ENCODE results near the gene GNAT1.

Gene GNAT1

DNA sequence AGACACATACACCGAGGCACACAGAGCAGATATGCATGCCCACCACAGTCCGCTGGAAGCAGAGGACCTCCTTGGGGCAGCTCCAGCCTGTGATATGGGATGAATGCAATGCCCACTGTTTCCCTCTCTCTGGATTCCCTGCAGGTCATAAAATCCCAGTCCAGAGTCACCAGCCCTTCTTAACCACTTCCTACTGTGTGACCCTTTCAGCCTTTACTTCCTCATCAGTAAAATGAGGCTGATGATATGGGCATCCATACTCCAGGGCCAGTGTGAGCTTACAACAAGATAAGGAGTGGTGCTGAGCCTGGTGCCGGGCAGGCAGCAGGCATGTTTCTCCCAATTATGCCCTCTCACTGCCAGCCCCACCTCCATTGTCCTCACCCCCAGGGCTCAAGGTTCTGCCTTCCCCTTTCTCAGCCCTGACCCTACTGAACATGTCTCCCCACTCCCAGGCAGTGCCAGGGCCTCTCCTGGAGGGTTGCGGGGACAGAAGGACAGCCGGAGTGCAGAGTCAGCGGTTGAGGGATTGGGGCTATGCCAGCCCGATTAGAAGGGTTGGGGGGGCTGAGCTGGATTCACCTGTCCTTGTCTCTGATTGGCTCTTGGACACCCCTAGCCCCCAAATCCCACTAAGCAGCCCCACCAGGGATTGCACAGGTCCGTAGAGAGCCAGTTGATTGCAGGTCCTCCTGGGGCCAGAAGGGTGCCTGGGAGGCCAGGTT, at the start of gene GNAT1:
GNAT1 (plus strand) TSS at position 675 of the 725 bp plus-strand sequence. CDS start 116 bp downstream, outside the sequence.
- H3K79me2 ChIP-seq = no peaks in the 10 kb centered on the region
- peaks cover 8% of the 10 kb centered on the region for H3K27me3 ChIP-seq (ENCODE audit: control insufficient read depth, insufficient read depth, low read length)
- no peak within 1 kb of the TSS for H3K9ac ChIP-seq
- no peak within 1 kb of the TSS for H3K4me2 ChIP-seq (ENCODE audit: low read length)
- H3K9me3 ChIP-seq (ENCODE audit: control insufficient read depth, low read length) = no peaks in the 10 kb centered on the region
- peaks cover 2% of the 10 kb centered on the region for H3K4me1 ChIP-seq
- H2AFZ ChIP-seq = no peak within 1 kb of the TSS
- no peak within 1 kb of the TSS for H3K27ac ChIP-seq
- H3K4me3 ChIP-seq (ENCODE audit: low read depth, low read length) = no peak within 1 kb of the TSS
- H3K36me3 ChIP-seq (ENCODE audit: control insufficient read depth, insufficient read depth, low read length) = no peaks in the 10 kb centered on the region
- TF ChIP-seq, protein P1, sequence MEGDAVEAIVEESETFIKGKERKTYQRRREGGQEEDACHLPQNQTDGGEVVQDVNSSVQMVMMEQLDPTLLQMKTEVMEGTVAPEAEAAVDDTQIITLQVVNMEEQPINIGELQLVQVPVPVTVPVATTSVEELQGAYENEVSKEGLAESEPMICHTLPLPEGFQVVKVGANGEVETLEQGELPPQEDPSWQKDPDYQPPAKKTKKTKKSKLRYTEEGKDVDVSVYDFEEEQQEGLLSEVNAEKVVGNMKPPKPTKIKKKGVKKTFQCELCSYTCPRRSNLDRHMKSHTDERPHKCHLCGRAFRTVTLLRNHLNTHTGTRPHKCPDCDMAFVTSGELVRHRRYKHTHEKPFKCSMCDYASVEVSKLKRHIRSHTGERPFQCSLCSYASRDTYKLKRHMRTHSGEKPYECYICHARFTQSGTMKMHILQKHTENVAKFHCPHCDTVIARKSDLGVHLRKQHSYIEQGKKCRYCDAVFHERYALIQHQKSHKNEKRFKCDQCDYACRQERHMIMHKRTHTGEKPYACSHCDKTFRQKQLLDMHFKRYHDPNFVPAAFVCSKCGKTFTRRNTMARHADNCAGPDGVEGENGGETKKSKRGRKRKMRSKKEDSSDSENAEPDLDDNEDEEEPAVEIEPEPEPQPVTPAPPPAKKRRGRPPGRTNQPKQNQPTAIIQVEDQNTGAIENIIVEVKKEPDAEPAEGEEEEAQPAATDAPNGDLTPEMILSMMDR (IDR thresholded peaks at IDR 0.05) = no peak

DNA sequence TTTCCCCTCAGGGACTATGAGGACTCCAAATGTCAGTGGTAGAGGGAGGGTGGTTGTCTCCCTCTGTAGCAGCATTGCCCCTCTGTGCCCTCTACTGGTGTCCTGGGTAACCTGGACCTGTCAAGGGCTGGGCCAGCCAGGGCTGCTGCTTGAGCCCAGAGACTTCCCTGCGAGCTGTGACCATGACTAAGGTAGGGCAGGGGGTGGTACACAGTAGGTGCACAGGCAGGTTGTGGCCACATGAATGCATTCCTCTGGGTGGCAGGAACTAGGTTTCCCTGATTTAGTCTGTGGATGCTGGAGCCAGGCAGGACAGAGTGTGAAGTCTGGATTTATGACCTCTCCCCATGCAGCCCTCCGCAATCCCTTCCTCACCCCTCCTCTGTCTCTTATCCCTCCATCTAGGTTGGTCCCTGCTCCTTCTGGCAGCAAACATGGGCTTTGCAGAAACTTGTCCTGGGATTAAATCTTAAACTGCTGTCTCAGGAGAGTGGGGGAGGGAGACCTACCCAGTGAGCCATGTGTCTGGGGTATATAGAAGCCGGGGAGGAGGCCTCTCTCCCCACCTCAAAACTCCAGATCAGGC, 45.0 kb upstream of the GNAT1 start:
- TF ChIP-seq, protein P1 (IDR thresholded peaks at IDR 0.05) = no peak
- H2AFZ ChIP-seq = no peak overlapping the region

DNA sequence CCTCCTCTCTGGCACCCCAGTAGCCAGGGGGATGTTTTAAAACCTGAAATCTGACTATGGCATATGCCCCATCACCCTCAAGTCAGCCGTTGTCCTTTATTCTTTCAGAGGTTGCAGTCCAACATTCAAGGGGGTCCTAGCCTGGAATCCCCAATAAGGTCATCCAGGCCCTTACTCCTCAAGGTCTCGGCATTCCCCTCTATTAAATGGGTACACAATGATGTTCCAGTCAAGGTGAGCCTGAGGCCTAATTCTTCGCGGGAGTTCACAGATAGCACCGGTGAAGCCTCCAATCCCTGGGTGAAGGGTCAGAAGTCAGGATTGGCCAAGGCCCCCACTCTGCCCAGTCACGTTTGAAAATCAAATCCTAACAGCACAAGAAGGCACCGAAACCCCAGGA, 44.4 kb upstream of the GNAT1 start:
- TF ChIP-seq, protein P1 (IDR thresholded peaks at IDR 0.05) = no peak

More for the DNA sequence above, 45.0 kb upstream of the GNAT1 start:
- no peaks in the 10 kb centered on the region for H3K27me3 ChIP-seq (ENCODE audit: control insufficient read depth, insufficient read depth, low read length)
- no peaks in the 10 kb centered on the region for H3K79me2 ChIP-seq
- H3K4me2 ChIP-seq (ENCODE audit: low read length) = no peak overlapping the region
- H3K27ac ChIP-seq = no peak overlapping the region
- no peaks in the 10 kb centered on the region for H3K9me3 ChIP-seq (ENCODE audit: control insufficient read depth, low read length)
- H3K36me3 ChIP-seq (ENCODE audit: control insufficient read depth, insufficient read depth, low read length) = no peaks in the 10 kb centered on the region
- peaks cover 45% of the 10 kb centered on the region for H3K4me1 ChIP-seq
- H3K4me3 ChIP-seq (ENCODE audit: low read depth, low read length) = no peak overlapping the region
- no peak overlapping the region for H3K9ac ChIP-seq

DNA sequence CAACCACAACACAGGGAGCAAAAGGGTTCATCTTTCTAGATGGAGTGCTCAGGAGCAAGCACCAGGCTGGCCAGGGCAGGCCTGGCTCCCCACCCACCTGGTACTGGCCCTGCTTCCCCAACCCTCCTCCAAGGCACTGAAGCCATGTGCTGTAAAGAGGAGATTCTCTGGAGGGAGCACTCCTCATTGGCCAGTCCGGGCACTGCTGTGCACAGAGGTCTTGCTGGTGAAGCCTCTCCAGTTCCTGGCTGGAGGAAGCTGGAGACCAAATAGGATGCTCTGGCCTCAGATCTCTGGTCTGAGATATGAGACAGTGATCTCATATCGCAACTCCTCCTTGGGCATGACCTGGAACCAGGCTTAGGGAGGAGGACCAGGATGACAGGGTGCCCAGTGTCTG, 44.0 kb upstream of the GNAT1 start:
- H3K79me2 ChIP-seq = no peaks in the 10 kb centered on the region
- no peaks in the 10 kb centered on the region for H3K27me3 ChIP-seq (ENCODE audit: control insufficient read depth, insufficient read depth, low read length)
- H3K36me3 ChIP-seq (ENCODE audit: control insufficient read depth, insufficient read depth, low read length) = no peaks in the 10 kb centered on the region
- no peak overlapping the region for H3K4me3 ChIP-seq (ENCODE audit: low read depth, low read length)
- H3K9me3 ChIP-seq (ENCODE audit: control insufficient read depth, low read length) = no peaks in the 10 kb centered on the region
- H3K4me1 ChIP-seq = peaks cover 55% of the 10 kb centered on the region
- no peak overlapping the region for H2AFZ ChIP-seq
- TF ChIP-seq, protein P1 (IDR thresholded peaks at IDR 0.05) = no peak
- H3K9ac ChIP-seq = no peak overlapping the region
- H3K27ac ChIP-seq = no peak overlapping the region
- H3K4me2 ChIP-seq (ENCODE audit: low read length) = no peak overlapping the region

More for the DNA sequence above, 44.4 kb upstream of the GNAT1 start:
- Histone ChIP-seq H3K4me3 (ENCODE audit: low read depth, low read length) (no peak overlapping the region), H3K4me1 (peaks cover 51% of the 10 kb centered on the region), H3K27me3 (ENCODE audit: control insufficient read depth, insufficient read depth, low read length) (no peaks in the 10 kb centered on the region), H3K36me3 (ENCODE audit: control insufficient read depth, insufficient read depth, low read length) (no peaks in the 10 kb centered on the region), H3K9ac (no peak overlapping the region), H3K9me3 (ENCODE audit: control insufficient read depth, low read length) (no peaks in the 10 kb centered on the region), H3K79me2 (no peaks in the 10 kb centered on the region), H2AFZ (no peak overlapping the region), H3K27ac (no peak overlapping the region), H3K4me2 (ENCODE audit: low read length) (no peak overlapping the region)

All from parathyroid adenoma (tissue), 2 donors.